MM.1S (cell line): ENCODE results near the gene TBC1D2.

Experiments used
- DNase-seq: peaks from one replicate; pipeline ENCODE4 v3.0.0-alpha.2; 2015
- H2AFZ ChIP-seq: fragments of 300-600 bp; sonication (generic); 2 replicates; pipeline ENCODE4 v1.6.0; 2016; ENCODE audit warnings: antibody characterized with exemption, low read length
- H3F3A ChIP-seq: fragments of 300-600 bp; sonication (generic); 2 replicates; pipeline ENCODE4 v1.6.1; 2016; ENCODE audit warnings: mild to moderate bottlenecking, antibody characterized with exemption, low read length, moderate library complexity, mixed read lengths; ENCODE audit not compliant: insufficient read depth
- H3K27ac ChIP-seq: fragments of 300-600 bp; sonication (generic); 2 replicates; pipeline ENCODE4 v1.5.1; 2016; ENCODE audit warnings: mild to moderate bottlenecking, low read length
- H3K27me3 ChIP-seq: fragments of 300-600 bp; sonication (generic); replicated peaks from 2 replicates; pipeline ENCODE4 v1.6.0; 2016; ENCODE audit warnings: low read length; ENCODE audit not compliant: insufficient read depth
- H3K36me3 ChIP-seq: fragments of 300-600 bp; sonication (generic); replicated peaks from 2 replicates; pipeline ENCODE4 v1.6.1; 2016; ENCODE audit warnings: mild to moderate bottlenecking, low read length, mixed read lengths; ENCODE audit not compliant: insufficient read depth
- H3K4me1 ChIP-seq: fragments of 300-600 bp; sonication (generic); 2 replicates; pipeline ENCODE4 v1.6.1; 2016; ENCODE audit warnings: low read length, mixed read lengths
- H3K4me2 ChIP-seq: fragments of 300-600 bp; sonication (generic); 2 replicates; pipeline ENCODE4 v1.6.0; 2016; ENCODE audit warnings: low read depth, low read length
- H3K4me3 ChIP-seq: fragments of 300-600 bp; sonication (generic); 2 replicates; pipeline ENCODE4 v1.5.1; 2016; ENCODE audit warnings: low read length, mixed read lengths
- H3K79me2 ChIP-seq: fragments of 300-600 bp; sonication (generic); 2 replicates; pipeline ENCODE4 v1.6.1; 2016; ENCODE audit warnings: mixed run types, low read length, mixed read lengths
- H3K9ac ChIP-seq: fragments of 300-600 bp; sonication (generic); 2 replicates; pipeline ENCODE4 v1.6.1; 2016; ENCODE audit warnings: low read length, mixed read lengths
- H3K9me2 ChIP-seq: fragments of 300-600 bp; sonication (generic); replicated peaks from 2 replicates; pipeline ENCODE4 v1.6.1; 2016; ENCODE audit warnings: mild to moderate bottlenecking, low read length, mixed read lengths; ENCODE audit not compliant: insufficient read depth
- H3K9me3 ChIP-seq: fragments of 300-600 bp; sonication (generic); replicated peaks from 2 replicates; pipeline ENCODE4 v1.6.1; 2016; ENCODE audit warnings: mild to moderate bottlenecking, low read length, mixed read lengths; ENCODE audit not compliant: insufficient read depth
- H4K20me1 ChIP-seq: fragments of 300-600 bp; sonication (generic); 2 replicates; pipeline ENCODE4 v1.6.1; 2016; ENCODE audit warnings: mild to moderate bottlenecking, low read length, moderate library complexity, mixed read lengths; ENCODE audit not compliant: insufficient read depth
- EZH2 ChIP-seq: fragments of 300-600 bp; sonication (generic); optimal IDR thresholded peaks from 2 replicates; pipeline ENCODE3; 2017; ENCODE audit warnings: low read depth, mild to moderate bottlenecking, antibody characterized with exemption, low read length, mixed read lengths
- EZH2phosphoT487 ChIP-seq: fragments of 300-600 bp; sonication (generic); IDR thresholded peaks from 2 replicates; pipeline ENCODE4 v1.6.1; 2018; ENCODE audit warnings: antibody characterized with exemption, low read length
- TF ChIP-seq, protein P1 (sequence below): fragments of 300-600 bp; sonication (generic); IDR thresholded peaks from 2 replicates; pipeline ENCODE4 v1.5.1; 2016; ENCODE audit warnings: antibody characterized with exemption, low read length, mixed read lengths

TBC1D2 gene

DNA sequence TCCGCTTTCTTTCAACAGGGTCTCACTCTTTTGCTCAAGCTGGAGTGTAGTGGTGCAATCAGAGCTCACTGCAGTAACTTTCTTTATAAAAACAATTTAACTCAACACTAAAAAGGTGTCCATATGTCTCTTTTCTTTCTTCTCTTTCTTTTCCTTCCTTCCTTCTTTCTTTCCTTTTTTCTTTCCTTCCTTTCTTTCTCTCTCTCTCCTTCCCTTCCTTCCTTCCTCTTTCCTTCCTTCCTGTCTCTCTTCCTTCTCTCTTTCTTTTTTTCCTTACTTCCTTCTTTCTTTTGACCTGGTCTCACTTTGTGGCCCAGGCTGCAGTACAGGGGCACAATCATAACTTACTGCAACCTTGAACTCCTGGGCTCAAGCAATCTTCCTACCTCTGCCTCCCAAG, 25.8 kb upstream of the TBC1D2 start:
- Histone ChIP-seq H3K79me2 (no peaks in the 10 kb centered on the region), H3K36me3 (no peaks in the 10 kb centered on the region), H3K9me3 (no peaks in the 10 kb centered on the region), H3K27me3 (no peaks in the 10 kb centered on the region), H3K27ac (no peak overlapping the region), H3K9me2 (no peaks in the 10 kb centered on the region), H2AFZ (no peak overlapping the region), H3K4me2 (no peak overlapping the region), H3K4me1 (no peaks in the 10 kb centered on the region), H3F3A (no peaks in the 10 kb centered on the region), H3K9ac (no peak overlapping the region), H4K20me1 (no peaks in the 10 kb centered on the region), H3K4me3 (no peak overlapping the region)
- TF ChIP-seq, protein P1, sequence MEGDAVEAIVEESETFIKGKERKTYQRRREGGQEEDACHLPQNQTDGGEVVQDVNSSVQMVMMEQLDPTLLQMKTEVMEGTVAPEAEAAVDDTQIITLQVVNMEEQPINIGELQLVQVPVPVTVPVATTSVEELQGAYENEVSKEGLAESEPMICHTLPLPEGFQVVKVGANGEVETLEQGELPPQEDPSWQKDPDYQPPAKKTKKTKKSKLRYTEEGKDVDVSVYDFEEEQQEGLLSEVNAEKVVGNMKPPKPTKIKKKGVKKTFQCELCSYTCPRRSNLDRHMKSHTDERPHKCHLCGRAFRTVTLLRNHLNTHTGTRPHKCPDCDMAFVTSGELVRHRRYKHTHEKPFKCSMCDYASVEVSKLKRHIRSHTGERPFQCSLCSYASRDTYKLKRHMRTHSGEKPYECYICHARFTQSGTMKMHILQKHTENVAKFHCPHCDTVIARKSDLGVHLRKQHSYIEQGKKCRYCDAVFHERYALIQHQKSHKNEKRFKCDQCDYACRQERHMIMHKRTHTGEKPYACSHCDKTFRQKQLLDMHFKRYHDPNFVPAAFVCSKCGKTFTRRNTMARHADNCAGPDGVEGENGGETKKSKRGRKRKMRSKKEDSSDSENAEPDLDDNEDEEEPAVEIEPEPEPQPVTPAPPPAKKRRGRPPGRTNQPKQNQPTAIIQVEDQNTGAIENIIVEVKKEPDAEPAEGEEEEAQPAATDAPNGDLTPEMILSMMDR = no peak
- TF ChIP-seq EZH2 (no peak), EZH2phosphoT487 (no peak)
- no peak for DNase-seq

GRCh38 chr9:98280574-98280973, 25.1 kb upstream of the TBC1D2 start:
- Histone ChIP-seq H3K27me3 (no peaks in the 10 kb centered on the region), H3K4me3 (no peak overlapping the region)

DNA sequence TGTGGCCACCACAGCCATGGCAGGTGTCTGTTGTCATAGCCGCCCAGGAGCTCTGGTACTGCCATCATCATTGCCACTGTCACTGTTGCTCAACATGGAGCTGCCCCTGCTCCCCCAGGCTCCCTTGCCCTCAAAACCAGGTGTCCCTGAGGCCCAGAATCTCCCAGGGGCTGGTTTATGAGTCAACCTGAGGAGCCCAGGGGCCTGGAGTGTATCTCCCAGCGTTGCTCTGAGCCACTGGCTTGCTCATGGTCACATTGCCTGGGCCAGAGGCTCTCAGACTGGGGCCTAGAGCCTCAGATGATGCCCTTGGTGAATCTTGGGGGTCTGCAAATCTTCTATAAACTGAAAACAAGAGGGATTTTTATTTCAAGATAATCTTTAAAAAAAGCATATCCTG, 24.7 kb upstream of the TBC1D2 start:
- no peak overlapping the region for H3K9ac ChIP-seq
- no peaks in the 10 kb centered on the region for H3K4me1 ChIP-seq
- no peaks in the 10 kb centered on the region for H3K79me2 ChIP-seq
- no peaks in the 10 kb centered on the region for H3K27me3 ChIP-seq
- no peaks in the 10 kb centered on the region for H4K20me1 ChIP-seq
- DNase-seq = no peak
- H2AFZ ChIP-seq = no peak overlapping the region
- H3F3A ChIP-seq = no peaks in the 10 kb centered on the region
- H3K4me2 ChIP-seq = no peak overlapping the region
- no peak overlapping the region for H3K27ac ChIP-seq
- H3K9me2 ChIP-seq = no peaks in the 10 kb centered on the region
- no peaks in the 10 kb centered on the region for H3K9me3 ChIP-seq
- no peak for TF ChIP-seq EZH2
- TF ChIP-seq, protein P1 = no peak
- no peak for TF ChIP-seq EZH2phosphoT487
- H3K36me3 ChIP-seq = no peaks in the 10 kb centered on the region
- H3K4me3 ChIP-seq = no peak overlapping the region

More at GRCh38 chr9:98280574-98280973, 25.1 kb upstream of the TBC1D2 start:
- no peak overlapping the region for H3K27ac ChIP-seq
- H3K9ac ChIP-seq = no peak overlapping the region
- TF ChIP-seq EZH2phosphoT487 (no peak), EZH2 (no peak)
- TF ChIP-seq, protein P1 = no peak
- H3K4me2 ChIP-seq = no peak overlapping the region
- no peaks in the 10 kb centered on the region for H3K36me3 ChIP-seq
- no peaks in the 10 kb centered on the region for H3K79me2 ChIP-seq
- no peaks in the 10 kb centered on the region for H3K9me2 ChIP-seq
- no peak for DNase-seq
- H4K20me1 ChIP-seq = no peaks in the 10 kb centered on the region
- no peaks in the 10 kb centered on the region for H3K9me3 ChIP-seq
- no peak overlapping the region for H2AFZ ChIP-seq
- no peaks in the 10 kb centered on the region for H3F3A ChIP-seq
- H3K4me1 ChIP-seq = no peaks in the 10 kb centered on the region
